Right lobe of liver (tissue), 4 donors: Measurements from ENCODE around the gene AGA.

Experiments used
- POLR2A ChIP-seq: fragments of 450-650 bp; IDR thresholded peaks from one replicate; pipeline ENCODE4 v1.6.1; 2017; ENCODE audit warnings: antibody characterized with exemption, mild to moderate bottlenecking
- TF ChIP-seq, protein P1 (sequence below), 4 donors: fragments of 200-600 bp in 3 of 4; fragments of 450-650 bp in 1 of 4; IDR thresholded peaks; one replicate each; pipeline versions ENCODE4 v1.5.1 to v1.8.0; 2016 to 2022; ENCODE audit warnings: antibody characterized with exemption in 4 of 4, mild to moderate bottlenecking in 2 of 4
- donor health status: DM: no; HTN: no; CAD: no.
- donor health status: DM: no; HTN: no; CAD: no.
- donor health status: DM: no; HTN: yes; CAD: no.

DNA sequence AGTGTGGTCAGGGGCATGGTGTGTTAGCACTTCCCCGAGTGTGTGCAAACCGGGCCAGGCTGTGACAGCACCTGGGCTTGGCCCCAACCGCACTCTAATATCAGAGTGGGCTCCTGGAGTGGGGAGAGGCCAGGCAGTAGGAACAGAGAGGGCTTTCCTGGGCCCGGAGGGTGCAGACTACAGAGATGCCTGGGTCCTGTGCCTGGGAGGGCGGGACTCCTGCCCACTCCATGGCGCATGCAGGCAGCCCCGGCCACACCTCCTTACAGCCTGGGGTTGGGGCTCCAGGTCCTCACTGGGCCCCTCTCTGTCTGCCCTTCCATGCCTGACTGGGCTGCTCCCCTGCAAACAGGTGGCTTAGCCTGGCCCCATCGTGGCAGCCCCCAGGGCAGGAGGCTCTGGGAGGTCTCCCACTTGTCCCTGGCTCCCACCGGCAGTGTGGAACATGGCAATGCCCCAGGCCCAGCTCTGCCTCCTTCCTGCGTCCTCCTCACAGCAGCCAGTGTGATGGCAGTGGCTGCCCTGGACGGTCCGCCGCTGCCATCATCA, 60.4 kb downstream of the AGA start:
- TF ChIP-seq, protein P1, sequence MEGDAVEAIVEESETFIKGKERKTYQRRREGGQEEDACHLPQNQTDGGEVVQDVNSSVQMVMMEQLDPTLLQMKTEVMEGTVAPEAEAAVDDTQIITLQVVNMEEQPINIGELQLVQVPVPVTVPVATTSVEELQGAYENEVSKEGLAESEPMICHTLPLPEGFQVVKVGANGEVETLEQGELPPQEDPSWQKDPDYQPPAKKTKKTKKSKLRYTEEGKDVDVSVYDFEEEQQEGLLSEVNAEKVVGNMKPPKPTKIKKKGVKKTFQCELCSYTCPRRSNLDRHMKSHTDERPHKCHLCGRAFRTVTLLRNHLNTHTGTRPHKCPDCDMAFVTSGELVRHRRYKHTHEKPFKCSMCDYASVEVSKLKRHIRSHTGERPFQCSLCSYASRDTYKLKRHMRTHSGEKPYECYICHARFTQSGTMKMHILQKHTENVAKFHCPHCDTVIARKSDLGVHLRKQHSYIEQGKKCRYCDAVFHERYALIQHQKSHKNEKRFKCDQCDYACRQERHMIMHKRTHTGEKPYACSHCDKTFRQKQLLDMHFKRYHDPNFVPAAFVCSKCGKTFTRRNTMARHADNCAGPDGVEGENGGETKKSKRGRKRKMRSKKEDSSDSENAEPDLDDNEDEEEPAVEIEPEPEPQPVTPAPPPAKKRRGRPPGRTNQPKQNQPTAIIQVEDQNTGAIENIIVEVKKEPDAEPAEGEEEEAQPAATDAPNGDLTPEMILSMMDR (IDR thresholded peaks at IDR 0.05), result no peak
- TF ChIP-seq POLR2A, result no peak
